ENCODE data around the gene B9D2.

- TF ChIP-seq CTCF (IDR thresholded peaks at IDR 0.05) (no peak), POLR2A (IDR thresholded peaks at IDR 0.05) (no peak)
Observed at GRCh38 chr19:41318696-41319499, 45.1 kb downstream of the B9D2 start.
